Ishikawa (cell line): Measurements from ENCODE around the gene ELP4.

Experiments used
- CREB1 ChIP-seq: IDR thresholded peaks from 2 replicates; pipeline ENCODE4 v1.6.1; 2012; ENCODE audit warnings: low read depth
- EGR1 ChIP-seq: IDR thresholded peaks from 2 replicates; pipeline ENCODE4 v1.6.1; 2012
- EP300 ChIP-seq: IDR thresholded peaks from 2 replicates; pipeline ENCODE4 v1.6.1; 2012; ENCODE audit warnings: borderline replicate concordance
- NFIC ChIP-seq: IDR thresholded peaks from 2 replicates; pipeline ENCODE4 v1.6.1; 2012
- RAD21 ChIP-seq: IDR thresholded peaks from 2 replicates; pipeline ENCODE4 v1.6.1; 2012; ENCODE audit warnings: low read depth
- TCF12 ChIP-seq: IDR thresholded peaks from 2 replicates; pipeline ENCODE4 v1.6.1; 2012; ENCODE audit warnings: low read depth
- TEAD4 ChIP-seq: IDR thresholded peaks from 2 replicates; pipeline ENCODE4 v1.6.1; 2012
- YY1 ChIP-seq: IDR thresholded peaks from 2 replicates; pipeline ENCODE4 v1.6.1; 2012; ENCODE audit warnings: low read depth
- TF ChIP-seq, protein P1 (sequence below): IDR thresholded peaks from 2 replicates; pipeline ENCODE4 v1.6.1; 2012; ENCODE audit warnings: low read depth, mild to moderate bottlenecking

DNA sequence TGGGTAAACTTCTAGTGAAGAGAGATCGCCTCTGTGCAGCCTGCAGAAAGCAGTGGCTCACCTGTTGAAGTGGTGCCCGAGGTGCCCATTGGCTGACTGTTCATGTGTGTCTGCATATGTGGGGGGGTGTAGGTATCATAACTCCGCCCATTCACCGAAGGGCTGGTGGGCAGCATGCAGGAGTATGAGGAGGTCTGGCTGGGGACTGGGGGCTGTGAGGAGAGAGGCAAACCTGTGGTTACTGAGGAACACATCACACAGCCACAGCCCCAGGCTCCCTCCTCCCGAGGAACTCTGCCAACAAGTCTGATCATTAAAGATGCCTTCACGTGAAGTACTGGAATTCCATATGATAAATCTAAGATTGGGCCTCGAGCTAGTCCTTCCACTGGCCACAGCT lies 281.1 kb downstream of the ELP4 start:
- TF ChIP-seq, protein P1, sequence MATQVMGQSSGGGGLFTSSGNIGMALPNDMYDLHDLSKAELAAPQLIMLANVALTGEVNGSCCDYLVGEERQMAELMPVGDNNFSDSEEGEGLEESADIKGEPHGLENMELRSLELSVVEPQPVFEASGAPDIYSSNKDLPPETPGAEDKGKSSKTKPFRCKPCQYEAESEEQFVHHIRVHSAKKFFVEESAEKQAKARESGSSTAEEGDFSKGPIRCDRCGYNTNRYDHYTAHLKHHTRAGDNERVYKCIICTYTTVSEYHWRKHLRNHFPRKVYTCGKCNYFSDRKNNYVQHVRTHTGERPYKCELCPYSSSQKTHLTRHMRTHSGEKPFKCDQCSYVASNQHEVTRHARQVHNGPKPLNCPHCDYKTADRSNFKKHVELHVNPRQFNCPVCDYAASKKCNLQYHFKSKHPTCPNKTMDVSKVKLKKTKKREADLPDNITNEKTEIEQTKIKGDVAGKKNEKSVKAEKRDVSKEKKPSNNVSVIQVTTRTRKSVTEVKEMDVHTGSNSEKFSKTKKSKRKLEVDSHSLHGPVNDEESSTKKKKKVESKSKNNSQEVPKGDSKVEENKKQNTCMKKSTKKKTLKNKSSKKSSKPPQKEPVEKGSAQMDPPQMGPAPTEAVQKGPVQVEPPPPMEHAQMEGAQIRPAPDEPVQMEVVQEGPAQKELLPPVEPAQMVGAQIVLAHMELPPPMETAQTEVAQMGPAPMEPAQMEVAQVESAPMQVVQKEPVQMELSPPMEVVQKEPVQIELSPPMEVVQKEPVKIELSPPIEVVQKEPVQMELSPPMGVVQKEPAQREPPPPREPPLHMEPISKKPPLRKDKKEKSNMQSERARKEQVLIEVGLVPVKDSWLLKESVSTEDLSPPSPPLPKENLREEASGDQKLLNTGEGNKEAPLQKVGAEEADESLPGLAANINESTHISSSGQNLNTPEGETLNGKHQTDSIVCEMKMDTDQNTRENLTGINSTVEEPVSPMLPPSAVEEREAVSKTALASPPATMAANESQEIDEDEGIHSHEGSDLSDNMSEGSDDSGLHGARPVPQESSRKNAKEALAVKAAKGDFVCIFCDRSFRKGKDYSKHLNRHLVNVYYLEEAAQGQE: no peak
- TF ChIP-seq EP300 (no peak), RAD21 (no peak), CREB1 (no peak), TCF12 (no peak), TEAD4 (no peak), YY1 (no peak), NFIC (no peak), EGR1 (no peak)
